ENCODE data around the gene OMD.

- no peak for TF ChIP-seq POLR2A (IDR thresholded peaks at IDR 0.05)
- no peak for TF ChIP-seq CTCF (IDR thresholded peaks at IDR 0.05)
These were observed 15.4 kb downstream of the OMD start for GRCh38 chr9:92408747-92409478.
